SIG-M5 (cell line): ENCODE measurements around the gene LIPJ.

Experiments used
- DNase-seq: peaks from one replicate; lab custom pipeline; 2025; lab: John Stamatoyannopoulos, UW

Gene LIPJ

GRCh38 chr10:88598055-88598454, 11.5 kb downstream of the LIPJ start:
- peak; percentile 67 for DNase-seq

- DNase-seq, result no peak
Measured at GRCh38 chr10:88608052-88608732, 21.6 kb downstream of the LIPJ start.

GRCh38 chr10:88608780-88609179, 22.2 kb downstream of the LIPJ start:
- no peak for DNase-seq

GRCh38 chr10:88616250-88616977, 29.9 kb downstream of the LIPJ start:
- DNase-seq, result no peak

GRCh38 chr10:88617772-88618300, 31.3 kb downstream of the LIPJ start:
- no peak for DNase-seq

- no peak for DNase-seq
Measured at GRCh38 chr10:88618496-88618895, 31.9 kb downstream of the LIPJ start.

- no peak for DNase-seq
Measured at GRCh38 chr10:88620441-88620840, 33.9 kb downstream of the LIPJ start.

GRCh38 chr10:88623835-88624234, 37.3 kb downstream of the LIPJ start:
- DNase-seq, result no peak

GRCh38 chr10:88624840-88625239, 38.3 kb downstream of the LIPJ start:
- no peak for DNase-seq

- DNase-seq, result no peak
Measured at GRCh38 chr10:88640186-88640585, 53.6 kb downstream of the LIPJ start.

GRCh38 chr10:88642209-88642608, 55.6 kb downstream of the LIPJ start:
- no peak for DNase-seq

- no peak for DNase-seq
Measured at GRCh38 chr10:88642963-88643362, 56.4 kb downstream of the LIPJ start.

- no peak for DNase-seq
Measured at GRCh38 chr10:88647061-88647615, 60.6 kb downstream of the LIPJ start.

GRCh38 chr10:88651101-88651551, 64.6 kb downstream of the LIPJ start:
- no peak for DNase-seq

GRCh38 chr10:88652616-88653015, 66.1 kb downstream of the LIPJ start:
- no peak for DNase-seq
